Measurements from ENCODE around the gene GSTM1.

The GSTM1 gene
- total RNA-seq: 0.09 to 18.2 (median 11.3) reads per million in 4 experiments

- DNase-seq: no peak
Measured at GRCh38 chr1:109687641-109688499, at the start of gene GSTM1. GSTM1 (plus strand) TSS chr1:109687817; CDS start chr1:109687874, 57 bp downstream.

- DNase-seq: no peak
Measured at GRCh38 chr1:109639063-109639840, 48.4 kb upstream of the GSTM1 start.

DNA sequence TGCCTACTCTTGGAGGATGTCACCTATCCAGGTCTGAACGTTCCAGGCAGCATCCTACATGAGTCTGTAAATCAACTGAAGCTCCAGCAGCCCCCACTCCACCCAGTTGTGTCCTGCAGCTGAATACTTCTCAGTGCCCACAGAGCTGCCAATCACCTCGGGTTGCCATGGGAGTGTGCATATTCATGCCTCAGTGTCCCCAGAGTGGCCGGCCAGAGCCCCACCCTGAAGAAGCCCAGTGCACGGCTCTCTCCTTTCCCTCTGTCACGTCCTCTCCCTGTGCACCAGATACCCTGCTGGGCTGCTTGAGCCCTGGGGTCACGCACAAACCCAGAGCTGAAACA is 47.8 kb upstream of the GSTM1 start:
- no peak for DNase-seq

GRCh38 chr1:109640285-109640865 is 47.2 kb upstream of the GSTM1 start:
- peak; percentile 87 for DNase-seq

- DNase-seq: no peak
Measured at GRCh38 chr1:109641078-109641740, 46.4 kb upstream of the GSTM1 start.

GRCh38 chr1:109641861-109642260 is 45.8 kb upstream of the GSTM1 start:
- no peak for DNase-seq

- DNase-seq: no peak
Measured at GRCh38 chr1:109642626-109643025, 45.0 kb upstream of the GSTM1 start.

GRCh38 chr1:109643385-109644230 is 44.0 kb upstream of the GSTM1 start:
- peak; percentile 77 for DNase-seq

DNA sequence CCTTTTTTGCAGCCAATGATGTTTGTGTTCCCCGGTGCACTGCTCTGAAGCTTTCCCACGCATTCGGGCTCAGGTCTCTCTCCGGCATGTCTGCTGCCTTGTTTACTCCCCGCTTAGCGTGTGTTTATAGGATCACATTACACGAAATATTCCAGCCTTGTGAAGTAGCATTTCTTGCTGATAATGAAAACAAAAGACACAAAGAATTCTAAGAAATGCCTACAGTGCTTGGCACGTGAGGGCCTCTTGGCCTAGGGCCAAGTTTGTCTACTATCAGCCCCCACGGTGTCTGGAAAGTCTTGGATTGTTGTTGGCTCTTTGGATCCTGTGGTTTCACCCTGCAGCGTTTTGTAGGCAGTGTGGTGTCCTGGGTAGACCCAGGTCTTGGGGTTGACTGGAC is 42.9 kb upstream of the GSTM1 start:
- no peak for DNase-seq

- DNase-seq: no peak
Measured at GRCh38 chr1:109649491-109649914, 38.1 kb upstream of the GSTM1 start.

- DNase-seq: no peak
Measured at GRCh38 chr1:109650609-109651008, 37.0 kb upstream of the GSTM1 start.

GRCh38 chr1:109652402-109652801 is 35.2 kb upstream of the GSTM1 start:
- DNase-seq: no peak

GRCh38 chr1:109653306-109653705 is 34.3 kb upstream of the GSTM1 start:
- no peak for DNase-seq

GRCh38 chr1:109654519-109654918 is 33.1 kb upstream of the GSTM1 start:
- no peak for DNase-seq

GRCh38 chr1:109655615-109656519 is 31.8 kb upstream of the GSTM1 start, which contains the start of gene GSTM4:
GSTM4 (plus strand) TSS chr1:109656099; CDS start chr1:109656390, 291 bp downstream.
- peak; percentile 49 for DNase-seq

GRCh38 chr1:109657395-109657794 is 30.2 kb upstream of the GSTM1 start:
- no peak for DNase-seq

- no peak for DNase-seq
Measured at GRCh38 chr1:109657970-109658369, 29.6 kb upstream of the GSTM1 start.

- DNase-seq: no peak
Measured at GRCh38 chr1:109658533-109659042, 29.0 kb upstream of the GSTM1 start.

DNA sequence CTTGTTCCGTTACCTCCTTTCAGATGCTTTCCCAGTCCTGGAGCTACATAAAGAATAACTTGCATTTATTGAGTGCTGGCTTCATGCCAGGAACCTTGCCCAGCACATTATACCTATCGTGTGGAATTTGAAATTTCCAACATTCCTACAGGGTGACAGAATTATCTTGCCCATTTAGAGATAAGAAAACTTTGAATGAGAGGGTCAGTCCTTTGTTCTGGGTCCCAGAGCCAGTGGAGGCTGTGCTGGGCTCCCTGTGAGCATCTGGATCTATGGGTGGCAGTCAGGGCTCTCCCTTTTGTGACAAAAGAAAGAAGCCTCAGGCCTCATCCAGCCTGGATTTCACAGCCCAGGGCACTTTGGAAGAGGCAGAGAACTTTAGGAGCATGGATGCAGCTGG is 28.5 kb upstream of the GSTM1 start:
- DNase-seq: no peak

- DNase-seq: no peak
Measured at GRCh38 chr1:109659997-109660690, 27.5 kb upstream of the GSTM1 start.

Data from effector CD8-positive, alpha-beta T cell (primary cell).